ENCODE results near the gene CEACAM21.

DNA sequence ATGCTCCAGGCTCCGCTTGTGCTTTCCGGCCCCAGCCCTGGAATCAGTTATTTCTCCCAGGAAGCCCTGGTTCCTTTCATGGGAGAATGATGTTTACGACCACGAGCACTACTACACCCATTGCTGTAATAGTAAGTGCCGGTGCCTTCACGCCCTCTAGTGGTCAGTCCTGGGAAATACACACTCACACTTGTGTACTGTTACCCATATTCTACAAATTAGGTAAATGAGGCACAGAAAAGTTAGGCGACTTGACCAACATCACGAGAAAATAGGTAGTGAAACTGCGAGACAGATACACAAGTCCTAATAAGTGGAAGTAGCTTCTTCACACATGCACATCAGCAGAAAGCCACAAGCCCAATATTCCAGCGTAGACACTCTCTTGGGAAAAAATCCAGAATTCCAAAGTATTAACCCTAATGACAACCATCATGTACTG is 21.7 kb downstream of the CEACAM21 start:
- no peak for TF ChIP-seq POLR2A (IDR thresholded peaks at IDR 0.05)
- TF ChIP-seq EP300 (IDR thresholded peaks at IDR 0.05), result no peak

Data from tibial nerve (tissue), 3 donors.